Mucosa of stomach (tissue), 1 donor: ENCODE results near the gene PLBD2.

Source experiments
- H3K27me3 ChIP-seq: one replicate; pipeline ENCODE4 v1.7.0; 2013; ENCODE audit warnings: mild to moderate bottlenecking, low read length; ENCODE audit not compliant: control insufficient read depth, insufficient read depth
- H3K36me3 ChIP-seq: one replicate; pipeline ENCODE4 v1.7.0; 2013; ENCODE audit warnings: low read length; ENCODE audit not compliant: control insufficient read depth, insufficient read depth
- H3K4me1 ChIP-seq: one replicate; pipeline ENCODE4 v1.7.0; 2013; ENCODE audit warnings: mild to moderate bottlenecking, low read length; ENCODE audit not compliant: control insufficient read depth, insufficient read depth
- H3K4me3 ChIP-seq: one replicate; pipeline ENCODE4 v1.7.0; 2013; ENCODE audit warnings: low read length
- H3K9ac ChIP-seq: one replicate; pipeline ENCODE4 v1.7.0; 2013; ENCODE audit warnings: mild to moderate bottlenecking, low read length, moderate library complexity
- H3K9me3 ChIP-seq: one replicate; pipeline ENCODE4 v1.7.0; 2013; ENCODE audit warnings: mild to moderate bottlenecking, low read length, moderate library complexity; ENCODE audit not compliant: control insufficient read depth
- donor health status: Pancreatic carcinoma.

PLBD2 gene

GRCh38 chr12:113361574-113362370 lies 3.4 kb downstream of the PLBD2 start:
- H3K27me3 ChIP-seq = no peaks in the 10 kb centered on the region
- H3K9ac ChIP-seq = no peak overlapping the region
- no peaks in the 10 kb centered on the region for H3K36me3 ChIP-seq
- no peak overlapping the region for H3K4me3 ChIP-seq
- H3K4me1 ChIP-seq = peaks cover 7% of the 10 kb centered on the region
- no peaks in the 10 kb centered on the region for H3K9me3 ChIP-seq

- Histone ChIP-seq H3K9ac (no peak overlapping the region), H3K36me3 (no peaks in the 10 kb centered on the region), H3K4me1 (no peaks in the 10 kb centered on the region), H3K27me3 (no peaks in the 10 kb centered on the region), H3K4me3 (no peak overlapping the region), H3K9me3 (no peaks in the 10 kb centered on the region)
Observed at GRCh38 chr12:113364698-113365097, 6.3 kb downstream of the PLBD2 start.

- H3K9ac ChIP-seq = no peak overlapping the region
- no peak overlapping the region for H3K4me3 ChIP-seq
- no peaks in the 10 kb centered on the region for H3K27me3 ChIP-seq
- no peaks in the 10 kb centered on the region for H3K9me3 ChIP-seq
- no peaks in the 10 kb centered on the region for H3K4me1 ChIP-seq
- no peaks in the 10 kb centered on the region for H3K36me3 ChIP-seq
Observed at GRCh38 chr12:113365639-113366395, 7.4 kb downstream of the PLBD2 start.

GRCh38 chr12:113366827-113367226 lies 8.4 kb downstream of the PLBD2 start:
- H3K36me3 ChIP-seq = no peaks in the 10 kb centered on the region

GRCh38 chr12:113368331-113368730 lies 9.9 kb downstream of the PLBD2 start:
- H3K4me1 ChIP-seq = no peaks in the 10 kb centered on the region
- H3K27me3 ChIP-seq = no peaks in the 10 kb centered on the region
- no peaks in the 10 kb centered on the region for H3K36me3 ChIP-seq
- H3K4me3 ChIP-seq = no peak overlapping the region
- no peak overlapping the region for H3K9ac ChIP-seq
- no peaks in the 10 kb centered on the region for H3K9me3 ChIP-seq

More at GRCh38 chr12:113366827-113367226, 8.4 kb downstream of the PLBD2 start:
- no peaks in the 10 kb centered on the region for H3K9me3 ChIP-seq
- no peak overlapping the region for H3K4me3 ChIP-seq
- H3K4me1 ChIP-seq = no peaks in the 10 kb centered on the region
- H3K9ac ChIP-seq = no peak overlapping the region
- no peaks in the 10 kb centered on the region for H3K27me3 ChIP-seq

GRCh38 chr12:113369391-113369985 lies 11.1 kb downstream of the PLBD2 start:
- no peaks in the 10 kb centered on the region for H3K27me3 ChIP-seq
- no peaks in the 10 kb centered on the region for H3K4me1 ChIP-seq
- no peak overlapping the region for H3K4me3 ChIP-seq
- H3K9me3 ChIP-seq = no peaks in the 10 kb centered on the region
- H3K9ac ChIP-seq = no peak overlapping the region
- H3K36me3 ChIP-seq = peaks cover 4% of the 10 kb centered on the region

- no peaks in the 10 kb centered on the region for H3K9me3 ChIP-seq
- H3K9ac ChIP-seq = no peak overlapping the region
- no peaks in the 10 kb centered on the region for H3K4me1 ChIP-seq
- no peaks in the 10 kb centered on the region for H3K27me3 ChIP-seq
- peaks cover 7% of the 10 kb centered on the region for H3K36me3 ChIP-seq
- no peak overlapping the region for H3K4me3 ChIP-seq
Observed at GRCh38 chr12:113370923-113371682, 12.7 kb downstream of the PLBD2 start.

- Histone ChIP-seq H3K4me1 (no peaks in the 10 kb centered on the region), H3K4me3 (no peak overlapping the region), H3K27me3 (no peaks in the 10 kb centered on the region), H3K9me3 (no peaks in the 10 kb centered on the region), H3K36me3 (peaks cover 7% of the 10 kb centered on the region), H3K9ac (no peak overlapping the region)
Observed at GRCh38 chr12:113371808-113372207, 13.4 kb downstream of the PLBD2 start.

- H3K4me3 ChIP-seq = no peak overlapping the region
- no peak overlapping the region for H3K9ac ChIP-seq
- H3K9me3 ChIP-seq = no peaks in the 10 kb centered on the region
- H3K27me3 ChIP-seq = no peaks in the 10 kb centered on the region
- peaks cover 7% of the 10 kb centered on the region for H3K36me3 ChIP-seq
- no peaks in the 10 kb centered on the region for H3K4me1 ChIP-seq
Observed at GRCh38 chr12:113372371-113372770, 14.0 kb downstream of the PLBD2 start.

- Histone ChIP-seq H3K9ac (no peak overlapping the region), H3K36me3 (peaks cover 7% of the 10 kb centered on the region), H3K27me3 (no peaks in the 10 kb centered on the region), H3K4me1 (no peaks in the 10 kb centered on the region), H3K4me3 (no peak overlapping the region), H3K9me3 (no peaks in the 10 kb centered on the region)
Observed at GRCh38 chr12:113373440-113373839, 15.1 kb downstream of the PLBD2 start.

- Histone ChIP-seq H3K36me3 (peaks cover 7% of the 10 kb centered on the region), H3K4me3 (no peak overlapping the region), H3K9ac (no peak overlapping the region), H3K9me3 (no peaks in the 10 kb centered on the region), H3K4me1 (no peaks in the 10 kb centered on the region), H3K27me3 (no peaks in the 10 kb centered on the region)
Observed at GRCh38 chr12:113373969-113374368, 15.6 kb downstream of the PLBD2 start.
